Measurements from ENCODE around the gene PTH2.

The PTH2 gene

GRCh38 chr19:49395581-49396407 lies 27.4 kb downstream of the PTH2 start:
- Histone ChIP-seq H3K9ac (ENCODE audit: low read length) (no peak overlapping the region), H3K4me3 (ENCODE audit: low read length) (no peak overlapping the region), H3K27ac (ENCODE audit: low read depth, low read length) (no peak overlapping the region)

GRCh38 chr19:49393881-49394280 lies 29.4 kb downstream of the PTH2 start:
- no peak overlapping the region for H3K27ac ChIP-seq (ENCODE audit: low read depth, low read length)

More at GRCh38 chr19:49395581-49396407, 27.4 kb downstream of the PTH2 start:
- Histone ChIP-seq H3K36me3 (ENCODE audit: control insufficient read depth, insufficient read depth, low read length) (no peaks in the 10 kb centered on the region), H3K4me1 (ENCODE audit: control insufficient read depth, insufficient read depth, low read length) (no peaks in the 10 kb centered on the region), H3K27me3 (ENCODE audit: control insufficient read depth, insufficient read depth, low read length) (no peaks in the 10 kb centered on the region)

GRCh38 chr19:49391581-49392399 lies 31.5 kb downstream of the PTH2 start:
- Histone ChIP-seq H3K9ac (ENCODE audit: low read length) (no peak overlapping the region), H3K36me3 (ENCODE audit: control insufficient read depth, insufficient read depth, low read length) (no peaks in the 10 kb centered on the region), H3K4me1 (ENCODE audit: control insufficient read depth, insufficient read depth, low read length) (no peaks in the 10 kb centered on the region), H3K4me3 (ENCODE audit: low read length) (no peak overlapping the region), H3K27ac (ENCODE audit: low read depth, low read length) (no peak overlapping the region), H3K27me3 (ENCODE audit: control insufficient read depth, insufficient read depth, low read length) (no peaks in the 10 kb centered on the region)

More at GRCh38 chr19:49393881-49394280, 29.4 kb downstream of the PTH2 start:
- no peak overlapping the region for H3K9ac ChIP-seq (ENCODE audit: low read length)
- H3K4me3 ChIP-seq (ENCODE audit: low read length) = no peak overlapping the region
- no peaks in the 10 kb centered on the region for H3K4me1 ChIP-seq (ENCODE audit: control insufficient read depth, insufficient read depth, low read length)
- H3K36me3 ChIP-seq (ENCODE audit: control insufficient read depth, insufficient read depth, low read length) = no peaks in the 10 kb centered on the region
- H3K27me3 ChIP-seq (ENCODE audit: control insufficient read depth, insufficient read depth, low read length) = no peaks in the 10 kb centered on the region

- no peaks in the 10 kb centered on the region for H3K4me1 ChIP-seq (ENCODE audit: control insufficient read depth, insufficient read depth, low read length)
- H3K4me3 ChIP-seq (ENCODE audit: low read length) = no peak overlapping the region
- no peak overlapping the region for H3K27ac ChIP-seq (ENCODE audit: low read depth, low read length)
- H3K27me3 ChIP-seq (ENCODE audit: control insufficient read depth, insufficient read depth, low read length) = no peaks in the 10 kb centered on the region
- no peak overlapping the region for H3K9ac ChIP-seq (ENCODE audit: low read length)
- H3K36me3 ChIP-seq (ENCODE audit: control insufficient read depth, insufficient read depth, low read length) = no peaks in the 10 kb centered on the region
These were observed 32.3 kb downstream of the PTH2 start for GRCh38 chr19:49390929-49391359.

- Histone ChIP-seq H3K4me1 (ENCODE audit: control insufficient read depth, insufficient read depth, low read length) (no peaks in the 10 kb centered on the region), H3K36me3 (ENCODE audit: control insufficient read depth, insufficient read depth, low read length) (no peaks in the 10 kb centered on the region), H3K27me3 (ENCODE audit: control insufficient read depth, insufficient read depth, low read length) (no peaks in the 10 kb centered on the region), H3K4me3 (ENCODE audit: low read length) (no peak overlapping the region), H3K9ac (ENCODE audit: low read length) (no peak overlapping the region), H3K27ac (ENCODE audit: low read depth, low read length) (no peak overlapping the region)
These were observed 32.9 kb downstream of the PTH2 start for GRCh38 chr19:49390131-49390928.

GRCh38 chr19:49389406-49389805 lies 33.8 kb downstream of the PTH2 start:
- Histone ChIP-seq H3K4me1 (ENCODE audit: control insufficient read depth, insufficient read depth, low read length) (no peaks in the 10 kb centered on the region), H3K4me3 (ENCODE audit: low read length) (no peak overlapping the region), H3K27ac (ENCODE audit: low read depth, low read length) (no peak overlapping the region), H3K9ac (ENCODE audit: low read length) (no peak overlapping the region), H3K36me3 (ENCODE audit: control insufficient read depth, insufficient read depth, low read length) (no peaks in the 10 kb centered on the region), H3K27me3 (ENCODE audit: control insufficient read depth, insufficient read depth, low read length) (no peaks in the 10 kb centered on the region)

- no peaks in the 10 kb centered on the region for H3K36me3 ChIP-seq (ENCODE audit: control insufficient read depth, insufficient read depth, low read length)
- peak within 1 kb of the TSS; percentile 36 for H3K4me3 ChIP-seq (ENCODE audit: low read length)
- H3K27ac ChIP-seq (ENCODE audit: low read depth, low read length) = no peak within 1 kb of the TSS
- no peaks in the 10 kb centered on the region for H3K4me1 ChIP-seq (ENCODE audit: control insufficient read depth, insufficient read depth, low read length)
- no peak within 1 kb of the TSS for H3K9ac ChIP-seq (ENCODE audit: low read length)
- no peaks in the 10 kb centered on the region for H3K27me3 ChIP-seq (ENCODE audit: control insufficient read depth, insufficient read depth, low read length)
These were observed 35.3 kb downstream of the PTH2 start, which contains the start of gene KASH5 for GRCh38 chr19:49387936-49388372. Gene KASH5 (plus strand): TSS chr19:49388249. CDS start chr19:49390884, 2,635 bp downstream.

- no peak overlapping the region for H3K27ac ChIP-seq (ENCODE audit: low read depth, low read length)
- no peaks in the 10 kb centered on the region for H3K36me3 ChIP-seq (ENCODE audit: control insufficient read depth, insufficient read depth, low read length)
- no peak overlapping the region for H3K4me3 ChIP-seq (ENCODE audit: low read length)
- H3K4me1 ChIP-seq (ENCODE audit: control insufficient read depth, insufficient read depth, low read length) = no peaks in the 10 kb centered on the region
- H3K27me3 ChIP-seq (ENCODE audit: control insufficient read depth, insufficient read depth, low read length) = no peaks in the 10 kb centered on the region
- H3K9ac ChIP-seq (ENCODE audit: low read length) = no peak overlapping the region
These were observed 39.6 kb downstream of the PTH2 start for GRCh38 chr19:49383599-49383998.

- Histone ChIP-seq H3K27me3 (ENCODE audit: control insufficient read depth, insufficient read depth, low read length) (no peaks in the 10 kb centered on the region), H3K4me3 (ENCODE audit: low read length) (no peak overlapping the region)
These were observed 40.6 kb downstream of the PTH2 start for GRCh38 chr19:49382639-49383038.

GRCh38 chr19:49380391-49380790 lies 42.9 kb downstream of the PTH2 start:
- no peaks in the 10 kb centered on the region for H3K36me3 ChIP-seq (ENCODE audit: control insufficient read depth, insufficient read depth, low read length)
- H3K27me3 ChIP-seq (ENCODE audit: control insufficient read depth, insufficient read depth, low read length) = no peaks in the 10 kb centered on the region
- H3K27ac ChIP-seq (ENCODE audit: low read depth, low read length) = no peak overlapping the region
- no peaks in the 10 kb centered on the region for H3K4me1 ChIP-seq (ENCODE audit: control insufficient read depth, insufficient read depth, low read length)
- no peak overlapping the region for H3K4me3 ChIP-seq (ENCODE audit: low read length)
- no peak overlapping the region for H3K9ac ChIP-seq (ENCODE audit: low read length)

More at GRCh38 chr19:49382639-49383038, 40.6 kb downstream of the PTH2 start:
- Histone ChIP-seq H3K9ac (ENCODE audit: low read length) (no peak overlapping the region), H3K27ac (ENCODE audit: low read depth, low read length) (no peak overlapping the region), H3K36me3 (ENCODE audit: control insufficient read depth, insufficient read depth, low read length) (no peaks in the 10 kb centered on the region), H3K4me1 (ENCODE audit: control insufficient read depth, insufficient read depth, low read length) (no peaks in the 10 kb centered on the region)

- Histone ChIP-seq H3K27me3 (ENCODE audit: control insufficient read depth, insufficient read depth, low read length) (no peaks in the 10 kb centered on the region), H3K4me3 (ENCODE audit: low read length) (no peak overlapping the region), H3K36me3 (ENCODE audit: control insufficient read depth, insufficient read depth, low read length) (no peaks in the 10 kb centered on the region), H3K9ac (ENCODE audit: low read length) (no peak overlapping the region), H3K27ac (ENCODE audit: low read depth, low read length) (no peak overlapping the region), H3K4me1 (ENCODE audit: control insufficient read depth, insufficient read depth, low read length) (no peaks in the 10 kb centered on the region)
These were observed 44.7 kb downstream of the PTH2 start for GRCh38 chr19:49378512-49378911.
